Keratinocyte (primary cell): Measurements from ENCODE around the gene NTN1.

ENCODE experiments used
- EZH2 ChIP-seq: IDR thresholded peaks from one replicate; pipeline ENCODE4 v1.6.1; 2012; ENCODE audit warnings: inconsistent platforms, mild to moderate bottlenecking, low read length, moderate library complexity
- TF ChIP-seq, protein P1 (sequence below), 3 experiments: IDR thresholded peaks in 1 of 3; conservative IDR thresholded peaks in 1 of 3; optimal IDR thresholded peaks in 1 of 3; 2 replicates in 2 of 3; 3 replicates in 1 of 3; pipeline versions ENCODE3 to v1.5.1; 2011; ENCODE audit warnings: low read length in 3 of 3, mild to moderate bottlenecking in 3 of 3, moderate library complexity in 2 of 3, control low read depth in 1 of 3, inconsistent platforms in 1 of 3; ENCODE audit not compliant: insufficient read depth in 2 of 3; ENCODE audit errors: extremely low read depth in 1 of 3

DNA sequence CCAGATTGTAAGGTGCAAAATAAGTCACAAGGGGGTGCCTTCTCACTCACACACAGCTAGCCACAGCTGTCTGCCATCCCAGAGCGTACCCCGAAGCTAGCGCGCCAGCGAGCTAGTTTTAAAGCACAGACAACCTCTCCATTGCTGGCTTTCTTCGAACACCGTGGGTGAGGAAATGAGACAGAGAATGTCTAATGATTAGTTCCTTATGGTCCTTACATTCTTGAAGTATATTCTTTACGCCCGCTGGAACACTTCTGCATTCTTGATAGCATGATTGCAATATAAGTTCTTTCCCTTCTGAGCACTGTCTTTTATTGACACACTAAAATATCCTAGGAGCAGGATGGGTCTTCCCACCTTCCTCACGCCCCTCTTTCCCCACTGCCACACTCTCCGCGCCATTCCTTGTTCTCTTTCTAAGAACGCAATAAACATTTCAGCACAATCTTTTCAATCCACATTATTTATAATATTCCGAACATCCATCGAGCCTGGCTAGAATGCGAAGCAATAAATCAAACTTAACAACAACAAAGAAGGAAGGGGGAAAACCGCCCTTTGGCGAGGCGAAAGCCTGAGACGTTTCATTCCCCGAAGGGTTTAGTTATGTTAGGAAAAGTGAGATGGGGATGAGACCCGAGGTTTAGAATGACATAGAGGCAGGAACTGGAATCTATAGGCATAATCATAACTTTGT, 251.3 kb downstream of the NTN1 start:
- TF ChIP-seq, protein P1, sequence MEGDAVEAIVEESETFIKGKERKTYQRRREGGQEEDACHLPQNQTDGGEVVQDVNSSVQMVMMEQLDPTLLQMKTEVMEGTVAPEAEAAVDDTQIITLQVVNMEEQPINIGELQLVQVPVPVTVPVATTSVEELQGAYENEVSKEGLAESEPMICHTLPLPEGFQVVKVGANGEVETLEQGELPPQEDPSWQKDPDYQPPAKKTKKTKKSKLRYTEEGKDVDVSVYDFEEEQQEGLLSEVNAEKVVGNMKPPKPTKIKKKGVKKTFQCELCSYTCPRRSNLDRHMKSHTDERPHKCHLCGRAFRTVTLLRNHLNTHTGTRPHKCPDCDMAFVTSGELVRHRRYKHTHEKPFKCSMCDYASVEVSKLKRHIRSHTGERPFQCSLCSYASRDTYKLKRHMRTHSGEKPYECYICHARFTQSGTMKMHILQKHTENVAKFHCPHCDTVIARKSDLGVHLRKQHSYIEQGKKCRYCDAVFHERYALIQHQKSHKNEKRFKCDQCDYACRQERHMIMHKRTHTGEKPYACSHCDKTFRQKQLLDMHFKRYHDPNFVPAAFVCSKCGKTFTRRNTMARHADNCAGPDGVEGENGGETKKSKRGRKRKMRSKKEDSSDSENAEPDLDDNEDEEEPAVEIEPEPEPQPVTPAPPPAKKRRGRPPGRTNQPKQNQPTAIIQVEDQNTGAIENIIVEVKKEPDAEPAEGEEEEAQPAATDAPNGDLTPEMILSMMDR (optimal IDR thresholded peaks at IDR 0.05 in 1 of 3, IDR thresholded peaks at IDR 0.05 in 1 of 3, conservative IDR thresholded peaks at IDR 0.05 in 1 of 3; ENCODE audit: extremely low read depth in 1 of 3, insufficient read depth in 2 of 3, low read length in 3 of 3), result peak in 1 of 3 experiments; percentile 3
- TF ChIP-seq EZH2, result no peak
